NCI-H526 treated with DMSO at 0.1 percent for 48 hours (cell line): ENCODE measurements around the gene SLC26A2.

Source experiments
- DNase-seq: peaks from one replicate; lab custom pipeline; 2025; lab: John Stamatoyannopoulos, UW

SLC26A2 gene

DNA sequence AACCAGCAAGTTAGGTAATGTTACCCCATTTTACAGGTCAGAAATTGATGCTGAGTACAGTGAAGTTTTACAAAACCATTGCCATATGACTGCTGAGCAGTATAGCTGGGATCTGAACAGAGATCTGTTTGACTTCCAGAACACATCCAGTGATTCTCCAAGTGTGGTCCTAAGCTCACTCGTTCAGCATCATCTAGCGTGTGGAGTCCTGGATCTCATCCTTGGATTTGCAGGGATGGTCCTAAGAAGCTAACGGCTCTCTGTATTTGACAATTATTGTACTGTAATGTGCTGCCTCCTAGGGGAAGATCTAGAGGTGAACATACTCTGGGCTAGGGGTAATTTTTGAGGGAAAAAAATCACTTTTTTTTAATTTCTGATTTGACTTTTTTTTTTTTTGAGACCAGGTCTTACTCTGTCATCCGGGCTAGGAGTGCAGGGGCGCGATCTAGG lies 1.4 kb downstream of the SLC26A2 start:
- peak; percentile 15 for DNase-seq

DNA sequence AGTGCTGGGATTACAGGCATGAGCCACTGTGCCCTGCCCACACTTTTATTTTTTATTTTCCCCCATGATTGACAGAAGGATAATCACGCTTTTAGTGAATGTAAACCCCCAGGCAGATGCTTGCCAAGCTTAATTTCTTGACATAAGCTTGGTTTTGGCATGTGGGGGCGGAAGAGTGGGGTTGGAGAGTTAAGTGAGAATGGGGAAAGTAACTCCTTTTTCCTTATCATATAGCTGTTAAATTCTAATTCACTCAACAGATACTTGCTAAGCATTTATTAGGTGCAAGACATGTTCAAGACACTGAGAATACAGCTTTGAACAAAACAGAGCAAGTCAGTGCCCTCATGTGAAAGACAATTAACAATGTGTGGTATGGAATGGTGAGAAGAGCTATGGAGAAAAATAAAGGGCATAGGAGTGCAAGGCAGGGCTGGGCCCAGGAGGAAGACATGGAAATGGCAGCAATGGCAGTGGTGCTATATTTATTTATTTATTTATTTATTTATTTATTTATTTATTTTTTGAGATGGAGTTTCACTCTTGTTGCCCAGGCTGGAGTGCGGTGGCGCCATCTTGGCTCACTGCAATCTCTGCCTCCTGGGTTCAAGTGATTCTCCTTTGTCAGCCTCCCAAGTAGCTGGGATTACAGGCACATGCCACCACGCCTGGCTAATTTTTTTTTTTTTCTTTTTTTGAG lies 2.2 kb downstream of the SLC26A2 start:
- no peak for DNase-seq

DNA sequence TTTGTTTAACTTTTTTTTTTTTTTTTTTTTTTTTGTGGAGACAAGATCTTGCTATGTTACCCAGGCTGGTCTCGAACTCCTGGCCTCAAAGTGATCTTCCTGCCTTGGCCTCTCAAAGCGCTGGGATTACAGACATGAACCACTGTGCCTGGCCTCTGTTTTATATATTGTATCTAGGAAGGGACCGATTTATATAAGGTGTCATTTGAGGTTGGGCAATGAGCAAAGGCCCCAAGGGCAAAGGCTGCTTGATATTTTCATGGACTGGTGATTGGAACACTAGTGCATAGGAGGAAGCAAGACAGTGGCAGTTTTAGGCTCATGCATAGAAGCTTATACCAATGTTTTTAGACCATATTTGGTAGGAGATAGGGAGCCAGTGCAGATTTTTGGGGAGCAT lies 3.2 kb downstream of the SLC26A2 start:
- no peak for DNase-seq

DNA sequence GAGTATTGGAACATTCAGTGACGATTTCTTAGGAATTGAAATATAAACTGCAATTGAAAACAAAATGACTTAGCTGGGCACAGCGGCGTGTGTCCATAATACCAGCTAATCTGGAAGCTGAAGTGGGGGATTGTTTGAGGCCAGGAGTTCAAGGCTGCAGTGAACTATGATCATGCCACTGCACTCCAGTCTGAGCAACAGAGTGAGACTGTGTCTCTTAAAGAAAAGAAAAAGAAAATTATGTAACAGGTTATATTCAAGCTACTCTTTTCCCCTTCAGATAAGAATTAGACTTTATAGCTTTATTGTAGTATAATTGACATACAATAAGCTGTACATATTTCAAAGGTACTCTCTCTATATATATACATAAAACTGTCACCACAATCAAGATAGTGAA lies 6.4 kb downstream of the SLC26A2 start:
- no peak for DNase-seq

DNA sequence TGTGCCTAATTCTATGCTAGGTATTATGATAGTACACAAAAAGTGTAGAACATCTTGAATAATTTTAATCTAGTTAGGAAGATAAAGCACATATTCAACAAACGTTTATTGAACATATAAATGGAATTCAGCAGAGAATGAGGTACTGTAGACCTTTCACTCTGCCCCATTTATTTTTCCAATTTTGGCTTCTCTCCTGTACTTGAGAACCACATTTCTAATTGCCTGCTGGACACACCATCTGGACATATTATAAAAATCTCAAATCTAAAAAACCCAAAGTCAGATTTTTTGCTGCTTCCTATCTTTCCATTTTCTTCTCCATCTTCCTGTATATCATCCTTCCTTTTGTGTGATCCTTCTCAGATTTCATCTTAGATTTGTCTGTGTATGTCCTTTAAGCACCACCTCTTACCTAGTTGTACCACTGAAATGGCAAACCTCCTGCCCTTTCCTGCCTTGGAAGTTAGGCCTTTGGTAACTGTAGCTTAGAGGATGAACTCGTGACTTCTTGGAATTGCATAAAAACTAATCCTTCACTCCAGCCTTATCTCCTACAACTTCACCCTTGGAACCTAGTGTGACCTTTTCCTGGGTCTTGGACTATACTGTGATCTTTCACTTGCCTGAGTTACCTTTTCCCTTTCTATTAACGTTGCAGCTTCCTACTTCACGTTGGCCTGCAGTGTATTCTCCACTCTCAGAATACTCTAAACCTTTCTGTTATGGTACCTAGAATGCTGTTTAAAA lies 8.8 kb downstream of the SLC26A2 start:
- no peak for DNase-seq

DNA sequence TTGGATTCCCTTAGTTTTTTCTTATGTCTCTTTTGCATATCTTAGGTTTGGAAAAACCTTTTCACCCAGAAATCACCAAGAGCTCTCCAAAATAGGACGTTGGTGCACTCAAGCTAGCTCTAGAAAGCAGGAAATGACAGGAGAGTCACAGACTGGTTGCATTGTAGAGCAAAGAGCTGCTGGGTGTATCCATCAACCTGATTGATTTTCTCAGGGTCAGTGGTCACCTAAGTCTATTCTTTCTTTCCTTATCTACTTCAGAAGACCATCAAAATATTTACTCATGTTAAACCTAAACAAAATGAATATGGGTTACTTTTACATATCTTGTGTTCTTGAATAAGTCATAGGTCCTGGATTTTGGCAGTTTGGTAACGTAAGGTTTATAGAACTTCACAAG lies 14.9 kb downstream of the SLC26A2 start:
- no peak for DNase-seq

DNA sequence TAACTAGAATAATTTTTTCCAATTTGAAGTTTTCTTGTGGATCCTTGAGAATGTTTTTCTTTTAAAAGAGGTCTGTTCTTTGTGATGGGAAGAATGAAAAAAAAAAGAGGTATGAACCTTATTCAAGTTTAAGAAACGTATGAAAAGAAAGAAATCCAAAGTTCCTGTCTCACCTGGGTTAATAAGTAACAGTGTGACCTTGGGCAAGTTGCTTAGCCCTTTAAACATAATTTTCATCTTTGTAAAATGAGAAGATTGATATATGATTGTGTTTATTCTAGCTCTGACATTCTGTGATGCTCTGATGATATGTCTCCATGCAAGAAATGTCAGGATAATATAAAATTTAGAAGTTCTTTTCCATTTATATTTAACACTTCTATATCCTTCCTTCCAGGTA lies 19.3 kb downstream of the SLC26A2 start:
- DNase-seq: no peak

DNA sequence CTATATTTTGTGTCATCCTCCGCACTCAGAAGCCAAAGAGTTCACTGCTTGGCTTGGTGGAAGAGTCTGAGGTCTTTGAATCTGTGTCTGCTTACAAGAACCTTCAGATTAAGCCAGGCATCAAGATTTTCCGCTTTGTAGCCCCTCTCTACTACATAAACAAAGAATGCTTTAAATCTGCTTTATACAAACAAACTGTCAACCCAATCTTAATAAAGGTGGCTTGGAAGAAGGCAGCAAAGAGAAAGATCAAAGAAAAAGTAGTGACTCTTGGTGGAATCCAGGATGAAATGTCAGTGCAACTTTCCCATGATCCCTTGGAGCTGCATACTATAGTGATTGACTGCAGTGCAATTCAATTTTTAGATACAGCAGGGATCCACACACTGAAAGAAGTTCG lies 20.6 kb downstream of the SLC26A2 start:
- no peak for DNase-seq

DNA sequence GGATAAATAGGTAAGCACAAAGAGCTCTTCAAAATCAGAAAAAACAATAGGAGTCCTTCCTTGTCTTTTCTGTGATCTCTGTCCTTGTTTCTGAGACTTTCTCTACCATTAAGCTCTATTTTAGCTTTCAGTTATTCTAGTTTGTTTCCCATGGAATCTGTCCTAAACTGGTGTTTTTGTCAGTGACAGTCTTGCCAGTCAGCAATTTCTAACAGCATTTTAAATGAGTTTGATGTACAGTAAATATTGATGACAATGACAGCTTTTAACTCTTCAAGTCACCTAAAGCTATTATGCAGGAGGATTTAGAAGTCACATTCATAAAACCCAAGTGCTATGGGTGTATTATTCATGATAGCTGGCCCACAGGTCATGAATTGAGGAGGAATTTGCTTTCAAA lies 21.9 kb downstream of the SLC26A2 start:
- DNase-seq: no peak

DNA sequence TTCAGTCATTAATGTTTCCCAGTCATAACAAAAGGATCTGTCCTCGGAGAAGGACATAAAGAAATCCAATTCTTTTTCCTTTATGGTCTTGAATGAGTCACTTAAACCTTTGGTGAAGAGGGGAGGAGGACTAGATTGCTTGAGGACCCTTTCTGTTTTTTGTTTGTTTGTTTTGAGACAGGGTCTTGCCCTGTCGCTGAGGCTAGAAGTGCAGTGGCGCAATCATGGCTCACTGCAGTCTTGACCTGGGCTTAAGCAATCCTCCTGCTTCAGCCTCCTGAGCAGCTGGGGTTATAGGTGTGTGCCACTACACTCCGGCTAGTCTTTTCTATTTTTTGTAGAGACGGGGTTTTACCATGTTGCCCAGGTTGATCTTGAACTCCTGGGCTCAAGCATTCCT lies 27.6 kb downstream of the SLC26A2 start:
- DNase-seq: no peak

DNA sequence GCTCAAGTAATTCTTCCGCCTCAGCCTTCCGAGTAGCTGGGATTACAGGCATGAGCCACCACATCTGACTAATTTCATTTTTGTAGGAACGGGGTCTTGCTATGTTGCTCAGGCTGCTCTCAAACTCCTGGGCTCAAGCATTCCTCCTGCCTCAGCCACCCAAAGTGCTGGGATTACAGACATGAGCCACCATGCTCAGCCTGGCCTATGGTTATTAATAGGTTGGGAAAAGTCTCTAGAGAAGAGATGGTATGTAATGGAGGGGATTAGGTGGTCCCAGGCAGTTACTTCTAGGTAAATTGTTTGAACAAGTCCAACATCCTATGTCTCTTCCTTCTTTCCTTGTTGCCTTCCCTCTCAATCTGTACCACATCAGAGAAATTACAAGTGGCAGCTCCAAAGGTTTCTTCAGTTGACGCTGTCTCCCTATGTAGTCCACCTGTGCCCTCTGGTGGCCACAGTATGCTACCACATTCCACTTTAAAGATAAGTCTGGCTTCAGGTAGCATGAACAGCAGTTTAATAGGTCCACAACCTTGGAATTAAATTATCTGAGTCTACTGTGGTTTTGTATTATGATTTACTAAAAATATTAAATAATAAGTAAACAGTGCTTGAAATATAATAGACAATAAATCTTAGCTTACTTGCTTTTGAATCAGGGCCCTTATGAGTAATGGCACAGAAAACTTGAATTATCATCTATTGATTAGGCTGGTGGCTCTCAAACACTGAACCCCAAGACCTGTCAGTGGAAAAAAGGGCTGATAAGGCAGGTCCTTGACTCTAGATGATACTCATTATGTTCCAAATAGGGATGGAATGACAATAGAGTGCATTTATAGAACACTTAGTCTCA lies 30.2 kb downstream of the SLC26A2 start:
- DNase-seq: peak; percentile 33

DNA sequence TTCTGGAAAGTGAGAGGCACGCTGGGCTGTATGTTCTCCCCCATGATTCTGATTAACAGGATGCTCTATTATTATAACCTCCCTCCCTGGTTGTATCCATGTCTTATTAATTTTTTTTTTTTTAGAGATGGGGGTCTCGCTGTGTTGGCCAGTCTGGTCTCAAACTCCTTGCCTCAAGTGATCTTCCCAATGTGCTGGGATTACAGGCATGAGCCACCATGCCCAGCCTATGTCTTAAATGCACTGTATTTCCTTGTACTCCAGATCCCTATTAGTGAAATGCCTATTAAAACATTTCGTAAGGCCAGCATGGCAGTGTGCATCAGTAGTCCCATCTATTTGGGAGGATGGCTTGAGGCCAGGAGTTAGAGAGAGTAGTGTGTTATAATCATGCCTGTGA lies 32.9 kb downstream of the SLC26A2 start:
- DNase-seq: no peak

DNA sequence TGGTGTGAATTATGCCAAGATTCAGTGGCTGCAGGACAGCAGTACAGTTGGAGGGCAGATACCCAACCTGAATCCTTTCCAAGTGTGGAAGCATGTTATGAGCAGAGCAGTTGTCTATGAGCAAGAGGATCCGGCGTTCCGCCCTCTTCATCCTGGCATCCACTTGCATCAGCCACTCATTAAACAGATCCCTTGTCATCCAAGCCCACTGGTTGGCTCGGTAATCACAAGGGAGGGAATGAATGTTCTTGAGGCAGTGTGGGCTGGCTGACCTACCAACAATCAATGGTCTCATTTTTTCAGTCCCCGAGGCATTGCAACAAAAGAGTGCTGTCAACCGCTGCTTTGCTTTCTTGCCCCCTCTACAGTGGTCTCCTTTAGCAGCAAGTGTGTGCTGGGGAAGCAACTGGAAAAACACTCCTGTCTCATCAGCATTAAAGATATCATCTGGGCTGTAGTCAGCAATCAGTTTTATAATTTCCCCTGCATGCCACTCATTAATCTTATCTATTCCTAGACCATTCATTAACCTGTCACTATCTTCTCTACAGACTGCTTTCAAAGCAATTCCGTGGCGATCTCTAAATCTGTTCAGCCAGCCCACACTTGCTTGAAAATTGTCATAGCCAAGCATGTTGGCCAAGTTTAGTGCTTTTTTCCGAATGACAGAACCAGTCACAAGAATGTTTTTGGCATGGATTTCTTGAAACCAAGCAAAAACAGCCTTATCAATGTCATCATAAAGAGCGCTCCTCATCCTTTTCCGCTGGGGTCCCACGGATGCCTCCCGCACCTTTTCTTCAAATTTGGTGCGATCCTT lies 35.0 kb downstream of the SLC26A2 start:
- DNase-seq: no peak

DNA sequence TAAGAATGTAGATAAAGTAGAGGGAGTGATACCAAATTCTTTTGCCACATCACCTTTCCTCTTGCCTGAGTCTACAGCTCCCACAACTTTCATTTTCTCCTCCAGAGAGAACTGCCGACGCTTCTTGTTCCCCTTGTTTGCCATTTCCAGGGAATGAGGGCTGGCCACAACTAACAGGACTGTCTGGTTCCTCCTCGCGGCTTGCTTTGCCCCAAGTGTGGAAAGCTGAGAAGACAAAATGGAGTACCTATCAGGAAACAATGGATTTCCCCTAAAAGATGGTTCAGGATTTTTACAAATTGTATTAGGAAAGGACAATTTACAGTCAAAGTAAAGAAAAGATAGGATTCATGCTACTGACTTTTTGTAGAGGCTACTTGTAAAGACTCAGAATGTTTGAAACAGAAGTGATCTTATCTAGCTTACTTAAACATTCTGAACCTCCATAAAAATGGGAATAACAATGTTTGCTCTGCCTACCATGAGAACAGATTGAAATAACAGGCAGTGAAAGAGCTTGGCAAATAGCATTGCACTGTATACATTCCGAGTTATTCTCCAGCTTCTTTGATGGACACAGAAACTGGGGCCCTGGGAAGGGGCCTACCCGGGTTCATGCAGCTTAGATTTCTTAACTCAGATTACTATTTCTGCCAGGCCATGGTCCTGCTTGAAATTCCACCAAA lies 35.8 kb downstream of the SLC26A2 start:
- DNase-seq: no peak

DNA sequence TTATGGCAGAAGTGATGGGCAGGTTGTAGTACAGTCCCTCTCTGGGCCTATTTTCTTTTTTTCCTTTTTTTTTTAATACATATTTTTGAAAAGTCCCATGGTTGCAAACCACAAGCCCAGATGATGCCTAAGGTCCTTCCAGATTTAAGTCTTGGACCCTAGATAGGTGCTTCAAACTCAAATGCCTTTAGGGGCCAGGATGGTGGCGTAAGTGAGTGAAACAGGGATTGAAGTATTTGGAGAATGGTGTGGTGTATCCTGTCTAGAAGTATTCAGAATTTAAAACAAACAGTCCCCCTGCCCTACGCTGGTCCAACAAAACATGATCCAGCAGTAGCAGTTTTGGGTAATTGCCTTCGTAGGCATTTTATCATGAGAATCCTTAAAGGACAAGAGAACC lies 37.7 kb downstream of the SLC26A2 start:
- DNase-seq: no peak

DNA sequence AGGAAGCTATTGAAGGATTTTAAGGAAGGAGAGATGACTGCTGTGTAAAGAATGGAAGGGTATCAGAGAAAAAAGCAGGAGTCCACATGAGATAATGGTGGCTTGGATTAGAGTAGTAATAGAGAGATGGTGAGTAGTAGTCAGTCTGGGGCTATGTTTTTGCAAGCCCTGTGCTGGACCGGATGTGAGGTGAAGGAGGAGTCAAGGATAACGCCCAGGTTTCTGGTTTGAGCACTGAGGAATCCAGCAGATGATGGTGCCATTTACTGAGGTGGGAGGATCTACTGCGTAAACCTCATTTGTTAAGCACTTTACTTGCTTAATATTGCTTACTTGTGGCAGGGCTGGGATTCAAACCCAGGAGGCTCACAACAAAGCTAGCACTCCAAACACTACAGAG lies 38.8 kb downstream of the SLC26A2 start:
- no peak for DNase-seq

DNA sequence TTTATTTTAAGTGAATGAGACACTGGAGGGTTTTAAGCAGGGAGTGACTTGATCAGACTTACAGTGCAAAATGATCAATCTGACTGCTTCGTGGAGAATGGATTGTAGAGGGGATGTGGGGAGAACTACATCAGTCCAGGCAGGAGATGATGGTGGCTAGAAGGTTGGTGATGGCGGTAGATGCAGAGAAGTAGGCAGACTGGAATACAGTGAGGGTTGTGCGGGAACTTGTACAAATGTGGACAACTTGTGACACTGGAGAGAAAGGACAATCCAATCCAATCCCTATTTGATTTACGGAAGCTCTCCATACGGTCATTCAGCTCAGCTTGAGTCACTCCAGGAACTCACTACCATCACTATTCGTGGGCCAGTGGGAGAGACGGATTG lies 39.3 kb downstream of the SLC26A2 start:
- DNase-seq: no peak

DNA sequence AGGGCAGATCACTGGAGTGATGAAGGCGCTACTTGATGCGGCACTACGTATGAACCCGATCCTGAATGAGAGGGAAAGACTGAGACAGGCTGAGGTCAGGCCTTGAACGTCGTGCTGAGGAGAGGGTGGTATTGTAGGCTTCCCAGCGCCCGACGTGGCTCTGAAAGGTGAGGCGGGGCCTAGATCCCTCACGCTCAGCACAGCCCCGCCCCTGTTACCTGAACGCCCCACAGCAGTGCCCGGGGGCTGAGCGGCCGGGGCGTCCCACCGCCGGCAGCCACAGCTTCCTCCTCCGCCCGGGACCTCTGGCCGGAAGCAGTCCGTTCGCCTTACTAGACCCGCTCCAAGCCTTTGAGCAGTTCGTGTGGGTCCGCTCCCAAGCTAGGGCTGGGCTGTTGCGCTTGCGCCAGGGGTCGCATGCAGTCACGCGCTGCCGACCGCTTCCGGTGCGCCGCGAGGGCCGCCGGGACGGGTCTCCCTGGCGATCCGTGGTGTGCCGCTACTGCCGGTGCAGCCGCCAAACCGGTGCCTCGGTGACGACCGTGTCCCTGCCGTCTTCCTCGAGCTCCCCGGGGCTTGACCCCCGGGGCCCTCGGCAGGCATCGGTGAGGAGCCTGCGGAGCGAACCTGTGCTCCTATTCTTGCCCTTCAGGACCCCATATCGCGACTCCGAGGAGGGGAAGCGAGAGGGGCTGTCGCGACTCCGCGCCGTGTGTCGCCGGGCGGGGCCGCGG lies 39.9 kb downstream of the SLC26A2 start, which contains the start of the genes HMGXB3 and TIGD6:
Gene HMGXB3 (plus strand): TSS at position 484 of the 734 bp plus-strand sequence. CDS start 4,114 bp downstream, outside the sequence.
Gene TIGD6 (minus strand): TSS at position 399 of the 734 bp plus-strand sequence. CDS start 4,306 bp downstream, outside the sequence.
- DNase-seq: peak; percentile 84

DNA sequence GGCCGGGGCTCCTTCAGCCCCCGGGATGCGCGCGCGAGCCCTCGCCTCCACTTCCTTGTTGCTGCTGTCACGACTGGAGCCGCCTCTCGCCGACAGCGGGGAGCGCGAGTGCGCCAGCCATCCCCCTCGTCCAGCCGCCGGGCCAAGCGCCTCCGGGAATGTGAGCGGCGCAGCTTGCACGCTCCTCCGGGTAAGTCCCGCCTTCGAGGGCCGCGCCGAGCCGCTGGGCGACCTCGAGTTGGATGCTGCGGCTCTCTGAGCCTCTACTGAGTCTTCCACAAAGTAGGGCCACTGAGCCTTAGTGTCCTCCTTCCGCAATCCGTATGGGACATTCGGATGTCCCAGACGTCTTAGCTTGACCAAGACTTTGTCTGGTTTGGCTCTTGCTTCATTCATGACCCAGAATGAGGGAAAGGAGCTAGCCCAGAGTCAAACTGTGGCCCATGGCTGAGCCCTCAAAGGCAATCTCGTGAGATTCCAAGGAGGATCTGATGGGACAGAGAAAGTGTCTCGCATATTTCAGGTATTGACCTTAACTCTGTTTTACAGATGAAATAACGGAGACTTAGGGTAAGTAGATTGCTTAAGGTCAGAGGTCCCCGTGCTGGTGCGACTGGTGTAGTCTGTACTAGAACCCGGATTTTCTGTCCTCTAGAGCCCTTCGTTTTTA lies 40.6 kb downstream of the SLC26A2 start:
- DNase-seq: no peak
